COLO668 (cell line): ENCODE measurements around the gene NAMPT.
"Not testable (repeated sequence)": the region's sequence is repeated elsewhere in the genome, so short reads cannot be mapped to it uniquely, and the experiment has no call there.

Experiments used
- DNase-seq: peaks from one replicate; lab custom pipeline; 2025; ENCODE audit not compliant: unreplicated experiment; lab: John Stamatoyannopoulos, UW

The NAMPT gene

GRCh38 chr7:106236065-106236464 is 48.7 kb downstream of the NAMPT start:
- no peak for DNase-seq

DNA sequence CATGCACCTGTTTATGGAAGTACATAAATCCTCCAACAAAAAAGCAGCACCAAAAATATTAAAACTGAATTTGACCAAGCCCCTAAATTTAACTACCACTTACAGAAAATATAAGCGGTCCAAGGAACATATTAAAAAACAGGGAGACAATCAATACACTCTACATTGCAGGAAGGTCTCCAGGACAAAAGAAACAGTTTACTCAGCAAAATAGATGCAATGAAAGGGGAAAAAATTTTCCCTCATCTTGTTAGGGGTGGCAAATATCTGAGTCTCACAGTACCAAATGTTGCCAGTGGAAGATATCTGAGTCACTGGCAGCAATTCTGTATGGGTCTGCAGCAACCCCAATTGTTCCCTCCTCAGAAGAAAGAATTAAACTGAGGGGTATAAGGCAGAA is 50.4 kb downstream of the NAMPT start:
- DNase-seq: no peak

DNA sequence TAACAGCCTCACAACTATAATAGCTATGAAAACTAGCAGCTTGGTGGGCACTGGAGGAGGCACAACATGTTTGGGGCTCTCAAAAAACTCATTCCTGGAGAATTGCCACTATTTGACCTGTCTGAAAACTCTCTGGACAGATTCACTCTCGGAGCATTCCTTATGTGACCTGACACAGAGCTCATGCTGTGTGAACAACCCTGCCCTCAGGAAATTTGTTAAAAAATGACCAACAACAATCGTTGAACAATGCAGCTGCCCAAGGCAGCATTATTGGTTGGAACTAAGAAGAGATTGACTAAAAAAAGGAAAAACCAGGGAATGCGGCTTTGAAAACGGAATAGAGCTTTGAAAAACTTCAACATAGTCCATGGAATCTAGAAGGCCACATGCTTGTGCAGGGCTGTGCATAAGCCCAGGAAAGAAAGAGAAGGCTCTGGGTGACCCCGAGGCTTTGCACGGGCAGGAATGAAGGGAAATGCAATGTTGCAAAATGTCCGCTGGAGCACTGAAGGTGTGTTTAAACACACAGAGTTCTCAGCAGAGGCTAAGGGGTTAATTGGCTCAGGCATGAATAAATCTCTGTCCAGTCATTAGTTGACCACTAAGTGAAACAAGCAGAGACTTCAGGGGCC is 52.8 kb downstream of the NAMPT start:
- DNase-seq: no peak

DNA sequence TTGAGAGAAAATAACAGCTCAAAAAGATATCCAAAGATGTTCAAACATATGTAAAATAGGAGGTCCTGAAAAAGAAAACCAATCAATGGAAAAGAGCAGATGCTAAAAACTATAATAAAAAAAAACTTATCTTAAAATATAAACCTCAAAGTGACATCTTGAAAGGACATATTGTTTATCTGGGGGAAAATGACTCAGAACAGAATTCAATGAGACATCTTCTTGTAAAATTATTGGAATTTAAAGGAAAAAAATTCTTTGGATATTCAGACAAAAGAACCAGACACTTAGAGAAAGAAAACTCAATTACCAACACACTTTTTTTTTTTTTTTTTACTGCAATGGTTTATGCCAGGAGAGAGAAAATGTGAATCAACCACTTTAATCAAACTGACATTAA is 58.9 kb downstream of the NAMPT start:
- no peak for DNase-seq

- DNase-seq: no peak
These were observed 60.0 kb downstream of the NAMPT start for GRCh38 chr7:106224797-106225196.

- DNase-seq: no peak
These were observed 61.6 kb downstream of the NAMPT start for GRCh38 chr7:106223156-106223555.

- DNase-seq: no peak
These were observed 62.2 kb downstream of the NAMPT start for GRCh38 chr7:106222545-106222944.

GRCh38 chr7:106220307-106220706 is 64.5 kb downstream of the NAMPT start:
- no peak for DNase-seq

DNA sequence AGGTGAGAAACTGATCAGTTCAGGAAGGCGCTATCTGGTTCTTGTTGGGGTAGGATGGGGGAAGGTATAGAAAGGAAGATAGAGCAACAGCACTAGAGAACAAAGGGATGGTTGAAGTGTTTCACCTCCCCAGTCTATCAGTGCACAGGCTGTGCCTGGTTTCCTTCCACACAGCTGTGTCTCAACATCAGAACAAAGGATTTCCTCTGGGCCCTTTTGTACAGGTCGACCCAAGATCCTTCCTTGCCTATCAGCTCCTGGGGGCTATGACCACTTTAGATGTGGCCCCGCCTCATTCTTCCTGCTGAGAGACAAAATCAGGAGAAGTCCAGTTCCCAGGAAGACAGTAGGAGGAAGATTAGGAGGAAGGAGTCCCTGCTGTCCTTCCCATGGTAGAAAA is 65.6 kb downstream of the NAMPT start:
- DNase-seq: no peak

- no peak for DNase-seq
These were observed 66.2 kb downstream of the NAMPT start for GRCh38 chr7:106218546-106218945.

DNA sequence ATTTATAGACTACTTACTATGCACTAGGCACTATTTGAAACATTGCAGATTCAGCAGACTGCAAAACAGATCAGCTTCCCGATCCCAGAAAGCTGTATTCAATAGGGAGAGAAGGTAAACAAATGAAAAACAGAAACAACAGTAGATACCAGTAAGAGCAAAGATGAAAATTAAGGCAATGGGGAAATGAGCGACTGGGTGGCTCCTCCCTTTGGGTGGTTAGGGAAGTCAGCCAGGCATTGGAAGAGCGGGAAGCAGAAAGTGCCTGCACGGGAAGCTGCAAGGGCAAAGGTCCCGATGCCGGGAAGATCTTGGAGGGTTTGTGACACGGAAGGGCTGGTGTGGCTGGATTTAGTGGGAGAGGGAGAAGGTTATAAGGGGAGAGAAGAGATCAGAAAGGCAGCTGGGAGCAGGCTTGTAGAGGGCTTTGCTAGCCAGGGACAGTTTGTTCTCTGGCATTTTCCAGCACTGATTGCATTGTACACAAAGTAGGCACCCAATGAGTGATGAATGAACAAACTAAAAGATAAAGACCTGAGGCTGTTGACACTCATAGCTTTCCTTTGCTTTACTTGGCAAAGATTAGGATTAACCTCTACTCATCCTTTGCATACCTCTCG is 67.8 kb downstream of the NAMPT start:
- no peak for DNase-seq

GRCh38 chr7:106216517-106216922 is 68.3 kb downstream of the NAMPT start:
- DNase-seq: no peak

GRCh38 chr7:106215868-106216516 is 68.8 kb downstream of the NAMPT start:
- DNase-seq: no peak

DNA sequence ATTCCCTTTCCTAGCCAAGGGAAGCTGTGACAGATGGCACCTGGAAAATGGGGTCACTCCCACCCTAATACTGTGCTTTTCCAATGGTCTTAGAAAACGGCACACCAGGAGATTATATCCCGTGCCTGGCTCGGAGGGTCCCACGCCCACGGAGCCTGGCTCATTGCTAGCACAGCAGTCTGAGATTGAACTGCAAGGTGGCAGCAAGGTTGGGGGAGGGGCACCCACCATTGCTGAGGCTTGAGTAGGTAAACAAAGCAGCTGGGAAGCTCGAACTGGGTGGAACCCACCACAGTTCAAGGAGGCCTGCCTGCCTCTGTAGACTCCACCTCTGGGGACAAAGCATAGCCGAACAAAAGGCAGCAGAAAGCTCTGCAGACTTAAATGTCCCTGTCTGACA is 75.8 kb downstream of the NAMPT start:
- DNase-seq: not testable (repeated sequence)

GRCh38 chr7:106206826-106207541 is 77.8 kb downstream of the NAMPT start:
- no peak for DNase-seq

DNA sequence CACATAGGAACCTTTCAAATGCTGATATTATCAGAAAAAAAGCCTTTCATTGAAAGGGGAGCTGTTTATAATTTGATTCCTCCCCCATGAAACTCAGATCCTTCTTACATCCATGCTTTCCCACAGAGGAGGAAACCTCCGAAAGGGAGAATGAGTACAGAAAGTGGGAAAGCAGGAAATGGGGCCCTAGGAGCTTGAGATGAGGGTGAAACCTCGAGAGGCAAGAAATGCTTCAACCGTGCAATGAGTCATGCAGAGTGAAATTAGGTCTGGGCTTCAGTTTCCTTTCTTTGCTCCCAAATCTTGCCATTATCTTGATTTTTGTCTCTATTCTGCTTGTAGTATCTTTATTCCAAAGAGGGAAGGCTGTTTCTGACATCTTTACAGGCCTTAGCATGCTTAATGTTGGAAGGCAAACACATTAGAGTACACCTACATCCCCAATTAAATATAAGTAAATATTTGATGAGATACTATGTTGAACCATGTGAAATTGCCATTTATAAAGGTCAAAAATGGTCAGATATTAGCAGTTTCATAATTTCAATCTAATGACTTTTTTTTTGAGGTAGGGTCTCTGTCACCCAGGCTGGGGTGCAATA is 79.1 kb downstream of the NAMPT start:
- DNase-seq: no peak

- no peak for DNase-seq
These were observed 81.3 kb downstream of the NAMPT start for GRCh38 chr7:106203473-106203872.

DNA sequence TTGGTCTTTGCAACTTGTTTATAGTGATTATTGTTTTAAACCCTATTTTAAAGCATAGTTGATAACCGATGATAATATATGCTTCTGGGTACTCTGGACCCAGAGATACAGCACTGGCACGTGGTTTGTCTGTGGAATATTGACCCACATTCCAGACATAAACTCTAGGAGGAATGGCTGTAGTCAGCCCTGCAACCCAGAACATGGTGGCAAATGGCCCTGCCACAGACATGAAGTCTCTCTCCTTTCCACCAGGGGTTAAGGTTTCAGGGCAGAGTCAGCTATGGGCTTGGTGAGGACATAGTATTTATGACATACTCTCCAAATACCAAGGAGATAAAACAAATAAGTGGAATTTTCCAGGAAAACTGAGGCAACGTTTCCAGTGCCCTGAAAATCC is 83.6 kb downstream of the NAMPT start:
- no peak for DNase-seq

DNA sequence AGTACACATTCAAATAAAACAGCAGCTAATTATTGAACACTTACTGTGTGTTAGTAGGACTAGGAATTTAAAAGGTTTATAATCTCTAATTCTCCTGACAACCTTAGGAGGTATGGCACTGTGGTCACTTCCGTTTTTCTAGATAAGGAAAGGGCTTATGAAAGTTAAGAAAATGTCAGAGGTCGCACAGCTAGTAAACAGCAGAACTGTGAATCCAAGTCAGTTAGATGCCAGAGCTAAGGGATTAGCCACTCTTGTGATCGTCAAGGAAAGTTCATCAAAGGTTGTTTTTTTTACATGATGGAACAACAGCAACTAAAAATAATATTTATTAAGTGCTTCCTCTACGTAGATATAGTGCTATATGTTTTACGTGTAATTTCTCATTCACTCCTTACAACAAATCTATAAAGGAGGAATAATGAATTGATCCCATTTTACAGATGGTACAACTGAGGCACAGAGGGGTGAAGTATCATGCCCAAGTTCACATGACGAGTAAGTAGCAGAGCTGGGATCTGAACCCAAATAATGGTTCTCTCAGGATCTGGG is 84.9 kb downstream of the NAMPT start:
- DNase-seq: no peak

GRCh38 chr7:106199024-106199423 is 85.8 kb downstream of the NAMPT start:
- DNase-seq: no peak
